H7 (cell line): ENCODE data around the gene KCNF1. TPM values are rescaled to one million over a fixed set of nuclear protein-coding genes. Genes with fewer than 3 reads are reported as not detected.

Experiments used
- DNase-seq: peaks from one replicate; pipeline ENCODE4 v3.0.0; 2012
- H3K27me3 ChIP-seq: 2 replicates; pipeline ENCODE4 v1.6.0; 2011; ENCODE audit warnings: mild to moderate bottlenecking, low read length; ENCODE audit not compliant: control insufficient read depth, insufficient read depth
- H3K36me3 ChIP-seq: replicated peaks from 2 replicates; pipeline ENCODE4 v1.5.1; 2011; ENCODE audit warnings: low read length; ENCODE audit not compliant: control insufficient read depth, insufficient read depth
- H3K4me3 ChIP-seq: 2 replicates; pipeline ENCODE4 v1.5.1; 2011; ENCODE audit warnings: low read depth, mild to moderate bottlenecking, control low read depth, low read length, moderate library complexity; ENCODE audit not compliant: insufficient read depth
- total RNA-seq: library from RNA; depleted of rRNA; stranded (reverse); fragments of >200 nt; shearing (Covaris generic); gene quantifications from 2 replicates; pipeline ENCODE4 v1.2.3, GENCODE V29; 2014

Gene KCNF1
- total RNA-seq, 1 experiment from 2014 or later: 5.4 TPM

DNA sequence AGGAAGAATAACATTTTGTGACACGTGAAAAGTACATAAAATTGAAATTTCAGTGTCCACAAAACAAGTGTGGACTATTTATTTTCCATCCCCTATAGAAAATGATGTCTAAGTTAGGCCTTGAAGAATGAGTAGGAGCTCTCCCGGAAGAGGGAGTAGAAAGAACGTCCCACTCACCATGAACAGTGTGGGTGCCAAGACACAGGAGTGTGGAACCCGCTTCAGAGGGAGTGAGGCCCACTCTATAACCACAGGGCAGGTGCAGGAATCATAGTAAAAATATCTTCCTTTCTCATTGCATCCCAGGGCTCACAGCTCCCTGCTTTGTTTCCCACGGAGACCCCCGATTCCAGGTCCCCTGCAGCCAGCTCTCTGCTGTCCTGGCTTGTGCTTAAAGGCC is 5.2 kb downstream of the KCNF1 start:
- no peak overlapping the region for H3K4me3 ChIP-seq
- H3K36me3 ChIP-seq: no peaks in the 10 kb centered on the region
- H3K27me3 ChIP-seq: peaks cover 17% of the 10 kb centered on the region
- DNase-seq: no peak

DNA sequence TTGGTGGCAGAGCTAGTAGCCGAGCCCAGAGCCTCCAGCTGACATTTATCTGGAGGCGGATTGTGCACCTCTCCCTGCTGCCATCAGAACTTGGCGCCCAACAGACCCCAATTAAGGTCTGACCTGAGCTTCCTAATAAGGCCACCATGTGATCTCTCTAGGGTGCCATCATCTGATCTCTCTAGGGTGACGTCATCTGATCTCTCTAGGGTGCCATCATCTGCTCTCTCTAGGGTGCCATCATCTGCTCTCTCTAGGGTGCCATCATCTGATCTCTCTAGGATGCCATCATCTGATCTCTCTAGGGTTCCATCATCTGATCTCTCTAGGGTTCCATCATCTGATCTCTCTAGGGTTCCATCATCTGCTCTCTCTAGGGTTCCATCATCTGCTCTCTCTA is 6.2 kb downstream of the KCNF1 start:
- Histone ChIP-seq H3K27me3 (peaks cover 10% of the 10 kb centered on the region), H3K36me3 (no peaks in the 10 kb centered on the region)
- DNase-seq: no peak

DNA sequence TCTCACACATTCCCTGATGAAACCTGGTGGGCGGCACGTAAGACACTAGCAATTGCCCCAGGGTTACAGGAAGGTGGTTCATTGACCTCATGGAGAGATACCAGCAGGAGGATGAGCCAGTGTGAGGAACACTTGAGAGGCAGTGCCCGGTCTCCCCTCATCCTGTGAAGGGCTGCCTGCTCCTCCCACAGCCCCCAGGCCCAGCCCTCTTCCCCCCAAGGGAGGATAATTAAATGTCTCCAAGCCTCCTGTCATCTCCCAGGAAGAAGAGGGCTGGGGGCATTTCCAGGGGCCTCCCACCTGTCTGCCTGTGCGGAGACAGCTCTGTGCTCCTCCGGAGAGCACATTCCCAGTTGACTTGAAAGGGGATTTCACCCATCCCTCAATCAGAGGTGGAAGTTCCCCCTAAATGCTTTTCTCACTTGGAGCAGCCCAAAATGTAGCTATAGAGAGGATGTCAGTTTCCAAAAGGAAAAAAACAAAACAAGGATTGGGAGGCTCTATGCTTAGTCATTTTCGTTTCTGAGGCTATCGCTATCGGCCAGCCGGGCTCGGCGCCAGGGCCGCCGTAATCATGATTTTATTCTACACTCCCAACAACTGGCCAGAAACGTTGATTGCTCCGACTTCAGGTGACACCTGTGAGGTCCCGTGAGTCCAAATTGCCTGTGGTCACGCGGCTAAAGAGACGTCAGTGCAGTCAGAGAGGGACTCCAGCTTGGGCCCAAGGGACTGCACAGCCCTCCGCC is 7.1 kb downstream of the KCNF1 start:
- H3K4me3 ChIP-seq: no peak overlapping the region
- H3K27me3 ChIP-seq: peaks cover 2% of the 10 kb centered on the region
- no peaks in the 10 kb centered on the region for H3K36me3 ChIP-seq
- no peak for DNase-seq

More for the DNA sequence above, 6.2 kb downstream of the KCNF1 start:
- no peak overlapping the region for H3K4me3 ChIP-seq

DNA sequence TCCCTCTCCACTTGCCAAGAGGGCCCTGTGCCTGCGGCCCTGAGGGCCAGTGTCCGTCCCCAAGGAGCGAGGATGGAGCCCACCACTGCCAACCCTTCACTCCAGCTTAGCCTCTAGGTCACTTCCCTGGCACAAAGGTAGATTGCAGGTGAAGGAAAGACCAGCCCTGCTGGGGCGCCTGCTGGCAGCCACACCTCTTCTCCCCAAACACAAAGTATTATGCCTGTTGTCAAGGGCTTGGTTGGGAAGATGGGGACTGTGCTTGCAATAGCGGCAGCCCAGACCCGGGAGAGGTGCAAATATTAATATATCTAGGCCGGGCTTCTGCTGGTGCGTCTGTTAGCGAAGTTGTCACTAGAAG is 7.7 kb downstream of the KCNF1 start:
- Histone ChIP-seq H3K36me3 (no peaks in the 10 kb centered on the region), H3K4me3 (no peak overlapping the region), H3K27me3 (no peaks in the 10 kb centered on the region)
- DNase-seq: no peak

DNA sequence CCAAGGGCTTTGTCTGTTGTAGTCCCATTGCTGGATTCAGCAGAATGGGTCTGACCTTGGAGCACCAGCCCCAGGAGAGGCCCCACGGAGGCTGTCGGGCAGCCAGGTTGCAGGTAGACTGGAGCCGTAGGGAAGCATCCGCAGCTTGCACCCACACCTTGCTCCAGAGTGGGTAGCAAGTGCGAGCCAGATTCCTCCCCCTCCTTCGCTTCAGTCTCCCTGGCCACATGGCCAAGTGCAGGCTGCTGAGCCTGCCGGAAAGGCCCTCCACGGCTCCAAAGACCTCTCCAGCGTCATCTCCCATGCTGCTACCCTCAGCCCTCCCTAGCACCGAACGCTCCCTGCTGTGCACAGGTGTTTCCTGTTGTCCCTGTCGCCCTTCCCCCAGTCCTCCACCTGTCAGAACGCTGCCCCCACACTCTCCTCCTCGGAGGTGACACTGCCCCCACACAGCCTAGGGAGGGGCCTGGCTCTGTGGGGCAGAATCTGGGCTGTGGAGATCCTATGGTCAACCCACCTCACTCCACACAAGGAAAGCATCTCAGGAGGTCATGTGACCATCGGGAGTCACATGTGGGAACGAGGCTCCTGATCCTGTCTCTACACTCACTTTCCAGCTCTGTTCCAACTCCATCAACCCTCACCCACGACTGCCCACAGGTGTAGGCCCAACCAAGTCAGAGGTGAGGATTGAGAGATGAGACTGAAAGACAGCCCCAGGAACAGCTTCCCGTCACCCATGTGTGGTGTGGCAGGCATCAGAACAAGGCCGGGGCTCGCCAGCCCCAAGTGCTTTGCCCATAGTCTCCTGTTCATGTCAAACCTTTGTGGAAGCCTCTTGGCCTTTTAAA is 8.3 kb downstream of the KCNF1 start:
- DNase-seq: peak; percentile 80
- H3K27me3 ChIP-seq: no peaks in the 10 kb centered on the region
- no peak overlapping the region for H3K4me3 ChIP-seq
- H3K36me3 ChIP-seq: no peaks in the 10 kb centered on the region

DNA sequence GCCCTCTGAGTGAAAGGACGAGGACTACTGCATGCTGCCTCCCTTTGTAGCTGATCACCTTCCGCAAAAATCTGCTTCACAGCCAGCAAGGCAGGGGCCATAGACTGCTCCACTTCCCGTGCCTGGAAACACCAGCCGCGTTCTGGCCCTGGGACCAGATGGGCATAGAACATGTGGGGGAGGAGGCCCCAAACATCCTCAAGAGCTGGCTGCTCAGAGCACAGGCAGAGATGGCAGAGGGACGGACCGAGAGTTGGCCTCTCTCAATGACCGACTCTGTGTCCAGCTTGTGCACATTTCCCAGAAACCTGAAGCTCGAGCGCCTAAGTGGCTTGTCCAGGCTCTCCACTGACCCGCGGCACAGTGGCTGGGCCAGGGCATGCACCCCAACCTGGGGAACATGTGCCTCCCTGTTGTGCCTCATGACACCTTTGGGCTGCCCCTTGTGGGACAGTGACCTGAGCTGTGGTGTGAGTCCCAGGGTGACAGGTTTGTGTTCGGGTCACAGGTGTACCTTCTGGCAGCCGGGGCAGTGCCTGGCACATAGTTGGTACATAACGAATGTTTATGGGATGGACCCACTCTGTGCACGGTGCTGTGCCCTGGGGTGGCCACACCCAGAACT is 9.1 kb downstream of the KCNF1 start:
- Histone ChIP-seq H3K36me3 (no peaks in the 10 kb centered on the region), H3K4me3 (no peak overlapping the region), H3K27me3 (no peaks in the 10 kb centered on the region)
- no peak for DNase-seq

DNA sequence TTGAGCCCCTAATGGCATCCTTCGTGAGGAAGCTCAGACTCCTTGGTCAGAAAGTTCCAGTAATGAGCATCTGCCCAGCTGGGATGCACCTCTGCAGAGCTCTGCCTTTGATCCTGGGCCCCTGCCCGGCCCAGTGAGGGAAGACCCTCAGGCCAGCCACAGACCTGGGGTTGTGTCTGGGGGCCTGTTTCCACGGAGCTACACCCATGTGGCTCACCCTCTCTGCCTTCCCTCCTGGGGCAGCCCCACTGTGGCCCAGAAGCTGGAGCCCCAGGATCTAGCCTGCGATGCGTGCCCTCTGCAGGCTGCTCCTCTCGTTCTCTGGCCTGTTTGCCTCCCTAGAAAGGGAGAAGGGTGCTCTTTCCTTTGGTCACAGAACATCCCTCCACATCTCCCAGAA is 9.8 kb downstream of the KCNF1 start:
- no peaks in the 10 kb centered on the region for H3K27me3 ChIP-seq
- H3K36me3 ChIP-seq: no peaks in the 10 kb centered on the region
- H3K4me3 ChIP-seq: no peak overlapping the region
- no peak for DNase-seq

DNA sequence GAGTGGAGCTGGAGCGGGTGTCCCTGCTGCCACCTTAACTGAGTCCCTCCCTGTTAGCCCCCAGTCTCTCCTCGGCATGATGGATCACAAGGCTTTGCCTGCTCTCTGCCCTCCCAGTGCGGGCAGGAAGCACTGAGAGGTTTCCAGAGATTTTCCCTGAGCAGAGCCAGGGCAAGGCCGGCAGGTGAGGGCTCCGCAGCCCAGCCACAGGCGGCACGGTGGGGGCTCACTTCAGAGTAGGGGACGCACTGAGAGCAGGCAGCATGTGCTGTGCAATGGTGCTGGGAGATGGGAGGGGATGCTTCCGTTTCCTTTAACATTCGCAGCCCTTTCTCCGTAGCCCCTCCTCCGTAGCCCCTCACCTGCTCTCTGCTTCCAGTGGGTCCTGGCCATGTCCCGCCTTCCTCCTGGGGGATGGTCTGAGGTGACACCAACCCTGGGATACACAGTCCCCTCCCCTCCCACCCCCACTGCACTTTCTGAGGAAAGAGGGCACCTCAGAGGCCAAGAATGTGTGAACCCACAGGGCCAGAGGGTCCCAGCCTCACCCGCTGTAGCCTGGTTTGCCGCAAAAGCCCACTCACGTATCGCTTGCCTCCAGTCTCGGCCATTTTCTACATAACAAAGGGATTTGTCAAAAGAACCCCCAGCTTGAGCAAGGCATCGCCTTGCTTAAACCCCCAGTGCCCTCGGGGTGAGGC is 10.7 kb downstream of the KCNF1 start:
- Histone ChIP-seq H3K27me3 (no peaks in the 10 kb centered on the region), H3K36me3 (no peaks in the 10 kb centered on the region), H3K4me3 (no peak overlapping the region)
- peak; percentile 80 for DNase-seq

DNA sequence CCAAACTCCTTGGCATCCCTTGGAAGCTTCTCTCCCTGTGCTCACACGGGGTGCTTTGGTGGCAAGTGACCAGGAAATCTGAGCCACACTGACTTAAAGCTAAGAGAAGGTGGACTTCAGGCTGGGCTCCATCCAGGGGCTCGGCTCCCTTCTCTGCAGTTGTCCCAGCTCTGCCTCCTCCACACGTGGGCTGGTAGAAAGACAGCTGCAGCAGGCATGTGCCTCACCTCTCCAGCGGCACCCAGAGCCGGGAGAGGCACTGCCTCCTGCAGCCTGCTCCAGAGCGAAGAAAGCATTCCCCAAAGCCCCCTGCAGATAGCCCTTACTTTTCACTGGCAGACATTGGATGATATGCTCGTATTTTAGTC is 11.3 kb downstream of the KCNF1 start:
- Histone ChIP-seq H3K36me3 (no peaks in the 10 kb centered on the region), H3K27me3 (no peaks in the 10 kb centered on the region), H3K4me3 (no peak overlapping the region)
- no peak for DNase-seq

DNA sequence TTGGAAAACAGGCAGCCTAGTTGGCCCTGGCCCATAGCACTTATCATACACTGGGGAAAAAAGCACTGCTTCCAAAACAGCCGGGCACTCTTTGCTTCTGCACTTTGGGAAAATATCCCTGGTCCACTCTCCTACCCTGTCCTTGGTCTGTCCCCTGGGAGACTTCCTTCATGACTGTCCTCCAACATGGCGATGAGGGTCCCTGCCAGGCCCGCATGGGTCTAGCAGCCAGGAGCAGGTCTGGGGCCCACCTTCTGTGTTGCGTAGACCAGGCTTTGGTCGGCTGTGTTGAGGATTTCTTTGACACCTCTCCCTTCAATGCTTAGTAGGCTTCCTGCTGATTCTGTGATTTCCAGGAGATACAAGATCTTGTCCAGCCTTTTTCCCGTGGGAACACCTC is 12.2 kb downstream of the KCNF1 start:
- DNase-seq: no peak

DNA sequence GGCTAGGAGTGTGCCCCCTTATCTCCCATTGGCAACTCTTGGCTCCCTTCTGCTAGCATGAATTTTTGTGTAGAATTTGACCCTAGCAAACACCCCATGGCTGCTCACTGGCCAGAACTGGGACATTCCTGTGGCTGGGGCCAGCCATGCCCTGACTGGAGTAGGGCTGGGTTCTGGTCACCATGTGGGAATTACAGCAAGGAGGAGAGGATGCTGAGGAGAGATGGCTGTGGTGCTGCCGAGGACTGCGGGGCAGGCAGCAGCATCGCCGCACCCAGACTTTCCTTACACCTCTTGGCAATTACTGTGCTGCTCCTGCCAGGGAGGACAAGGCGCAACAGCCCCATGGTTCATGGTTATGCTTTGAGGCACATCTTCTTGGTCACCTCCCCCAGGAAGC is 12.7 kb downstream of the KCNF1 start:
- Histone ChIP-seq H3K4me3 (no peak overlapping the region), H3K36me3 (no peaks in the 10 kb centered on the region), H3K27me3 (no peaks in the 10 kb centered on the region)
- no peak for DNase-seq

More for the DNA sequence above, 12.2 kb downstream of the KCNF1 start:
- no peaks in the 10 kb centered on the region for H3K27me3 ChIP-seq
- H3K4me3 ChIP-seq: no peak overlapping the region
- no peaks in the 10 kb centered on the region for H3K36me3 ChIP-seq

DNA sequence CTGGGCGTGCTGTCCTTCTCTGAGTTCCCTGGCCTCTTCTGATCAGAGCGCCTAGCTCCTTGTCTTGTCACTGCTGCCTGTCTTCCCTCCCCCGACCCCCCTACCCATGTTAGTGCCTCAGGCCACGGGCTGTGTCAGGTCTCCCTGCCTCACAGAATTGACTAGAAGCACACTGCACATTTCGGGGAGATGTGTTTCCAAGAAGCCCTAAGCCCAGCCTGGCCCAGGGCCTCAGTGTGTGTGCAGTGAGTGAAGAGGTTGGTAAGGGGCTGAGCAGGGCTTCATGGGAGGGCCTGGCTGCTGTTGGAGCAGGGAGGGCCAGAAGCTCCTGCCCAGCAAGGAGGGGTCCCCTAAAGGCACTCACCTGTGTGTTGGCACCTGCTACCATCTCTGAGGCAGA is 13.1 kb downstream of the KCNF1 start:
- H3K36me3 ChIP-seq: no peaks in the 10 kb centered on the region
- no peak for DNase-seq
- no peaks in the 10 kb centered on the region for H3K27me3 ChIP-seq
- H3K4me3 ChIP-seq: no peak overlapping the region

DNA sequence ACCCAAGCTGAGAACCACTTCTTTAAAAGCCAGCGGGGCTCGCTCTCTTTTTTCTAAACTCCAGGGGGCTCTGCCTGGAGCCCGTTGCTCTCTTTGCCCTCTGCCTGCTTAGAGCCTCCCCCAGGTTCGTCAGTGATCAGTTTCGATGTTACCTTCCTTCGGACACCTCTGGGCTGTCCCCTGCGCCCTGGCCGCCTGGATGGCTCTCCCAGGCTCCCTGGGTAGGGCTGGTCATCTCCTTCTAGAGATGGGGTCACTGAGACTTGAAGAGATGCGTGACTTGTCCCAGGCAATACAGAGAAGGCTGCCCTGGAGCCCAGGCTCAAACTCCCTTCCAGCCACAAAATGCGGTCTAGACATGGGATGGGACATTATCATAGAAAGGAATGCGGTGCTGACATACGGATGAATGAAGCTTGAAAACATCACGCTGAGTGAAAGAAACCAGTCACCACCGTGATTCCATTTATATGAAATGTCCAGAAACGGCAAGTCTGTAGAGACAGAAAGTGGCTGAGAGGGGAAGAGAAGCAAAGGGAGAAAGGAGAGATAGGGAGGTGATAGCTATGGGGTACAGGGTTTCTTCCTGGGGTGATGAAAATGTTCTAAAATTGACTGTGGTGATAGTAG is 14.6 kb downstream of the KCNF1 start:
- Histone ChIP-seq H3K36me3 (no peaks in the 10 kb centered on the region), H3K27me3 (no peaks in the 10 kb centered on the region)
- peak; percentile 61 for DNase-seq

More for the DNA sequence above, 14.6 kb downstream of the KCNF1 start:
- no peak overlapping the region for H3K4me3 ChIP-seq
